H1 (cell line): ENCODE data around the gene RELN. TPM values are rescaled to one million over a fixed set of nuclear protein-coding genes. Genes with fewer than 3 reads are reported as not detected.

Experiments used
- ATF3 ChIP-seq: IDR thresholded peaks from 2 replicates; pipeline ENCODE4 v1.6.1; 2011; ENCODE audit warnings: low read depth, mild to moderate bottlenecking, low read length; ENCODE audit not compliant: insufficient read depth
- CHD1 ChIP-seq: IDR thresholded peaks from 2 replicates; pipeline ENCODE4 v1.6.1; 2012; ENCODE audit warnings: low read depth, low read length, improper control_type of control experiment
- GTF2F1 ChIP-seq: IDR thresholded peaks from 2 replicates; pipeline ENCODE4 v1.6.1; 2012; ENCODE audit warnings: low read depth, low read length, improper control_type of control experiment, borderline replicate concordance
- PHF8 ChIP-seq: fragments of 200-600 bp; sonication (generic); conservative IDR thresholded peaks from 2 replicates; pipeline ENCODE4 v1.7.1; 2012; ENCODE audit warnings: low read depth, mild to moderate bottlenecking, inconsistent platforms, low read length, moderate library complexity
- POU5F1 ChIP-seq: IDR thresholded peaks from 2 replicates; pipeline ENCODE4 v1.6.1; 2011; ENCODE audit warnings: low read depth, mild to moderate bottlenecking, low read length, moderate library complexity
- SIX5 ChIP-seq: IDR thresholded peaks from 2 replicates; pipeline ENCODE4 v1.6.1; 2011; ENCODE audit warnings: mild to moderate bottlenecking, low read depth, low read length
- TAF1 ChIP-seq: IDR thresholded peaks from 2 replicates; pipeline ENCODE4 v1.6.1; 2011; ENCODE audit warnings: mild to moderate bottlenecking, low read depth, low read length
- ZNF274 ChIP-seq: IDR thresholded peaks from 2 replicates; pipeline ENCODE4 v1.7.0; 2012; ENCODE audit warnings: low read length, borderline replicate concordance; ENCODE audit errors: extremely low read depth
- polyA plus RNA-seq, 7 experiments: library from polyadenylated mRNA; depleted of rRNA in 3 of 7; stranded (reverse) in 5 of 7; unstranded in 2 of 7; fragments of >200 nt in 5 of 7; fragments of 200-250 nt in 2 of 7; gene quantifications; 1 replicate in 5 of 7; 2 replicates in 1 of 7; 4 replicates in 1 of 7; pipeline versions ENCODE4 v1.2.1 to v1.2.3, GENCODE V29; 2011 to 2013; ENCODE audit warnings: missing spikeins in 2 of 7, mixed read lengths in 2 of 7
- total RNA-seq: library from RNA; stranded (reverse); fragmentation: NEBNext Ultra II Directional; extraction: Animal tissue kit (Norgen Biotek cat#: 25700); gene quantifications from 2 replicates; pipeline ENCODE4 v1.2.1, GENCODE V29; 2021
- TF ChIP-seq, protein P1 (sequence below): fragments of 300-600 bp; sonication (generic); IDR thresholded peaks from 2 replicates; pipeline ENCODE4 v1.7.1; 2012; ENCODE audit warnings: low read length, moderate library complexity, mild to moderate bottlenecking, inconsistent platforms; ENCODE audit not compliant: insufficient replicate concordance
- TF ChIP-seq, protein P2 (sequence below): IDR thresholded peaks from 2 replicates; pipeline ENCODE4 v1.6.1; 2012; ENCODE audit warnings: inconsistent platforms
- TF ChIP-seq, protein P3 (sequence below): IDR thresholded peaks from 2 replicates; pipeline ENCODE4 v1.6.1; 2012; ENCODE audit warnings: inconsistent platforms

Gene RELN
- total and polyA plus RNA-seq, 2 of the 8 experiments (the other 6 are each of a cell fraction or from before 2014, with no cell fraction given), result 0.03 to 0.07 TPM

DNA sequence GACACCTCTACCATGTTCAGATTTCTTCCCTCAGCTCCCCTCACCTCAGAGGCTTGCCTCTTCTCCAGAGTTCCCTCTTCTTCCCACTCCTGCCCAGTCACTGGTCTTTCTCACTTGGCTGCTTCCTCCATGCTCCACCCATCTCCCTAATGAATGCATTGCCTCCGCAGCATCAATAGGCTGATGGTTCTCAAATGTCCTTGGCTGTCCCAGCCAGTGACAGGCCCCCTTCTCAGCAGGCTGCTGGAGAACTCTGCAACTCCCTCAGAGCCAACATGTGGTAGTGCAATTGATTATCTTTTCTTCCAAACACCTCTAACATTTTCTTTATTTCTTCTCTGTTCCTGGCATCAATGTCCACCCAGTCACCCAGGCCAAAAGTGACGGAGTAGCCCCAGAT, 218.2 kb downstream of the RELN start (continued):
- TF ChIP-seq, protein P1, sequence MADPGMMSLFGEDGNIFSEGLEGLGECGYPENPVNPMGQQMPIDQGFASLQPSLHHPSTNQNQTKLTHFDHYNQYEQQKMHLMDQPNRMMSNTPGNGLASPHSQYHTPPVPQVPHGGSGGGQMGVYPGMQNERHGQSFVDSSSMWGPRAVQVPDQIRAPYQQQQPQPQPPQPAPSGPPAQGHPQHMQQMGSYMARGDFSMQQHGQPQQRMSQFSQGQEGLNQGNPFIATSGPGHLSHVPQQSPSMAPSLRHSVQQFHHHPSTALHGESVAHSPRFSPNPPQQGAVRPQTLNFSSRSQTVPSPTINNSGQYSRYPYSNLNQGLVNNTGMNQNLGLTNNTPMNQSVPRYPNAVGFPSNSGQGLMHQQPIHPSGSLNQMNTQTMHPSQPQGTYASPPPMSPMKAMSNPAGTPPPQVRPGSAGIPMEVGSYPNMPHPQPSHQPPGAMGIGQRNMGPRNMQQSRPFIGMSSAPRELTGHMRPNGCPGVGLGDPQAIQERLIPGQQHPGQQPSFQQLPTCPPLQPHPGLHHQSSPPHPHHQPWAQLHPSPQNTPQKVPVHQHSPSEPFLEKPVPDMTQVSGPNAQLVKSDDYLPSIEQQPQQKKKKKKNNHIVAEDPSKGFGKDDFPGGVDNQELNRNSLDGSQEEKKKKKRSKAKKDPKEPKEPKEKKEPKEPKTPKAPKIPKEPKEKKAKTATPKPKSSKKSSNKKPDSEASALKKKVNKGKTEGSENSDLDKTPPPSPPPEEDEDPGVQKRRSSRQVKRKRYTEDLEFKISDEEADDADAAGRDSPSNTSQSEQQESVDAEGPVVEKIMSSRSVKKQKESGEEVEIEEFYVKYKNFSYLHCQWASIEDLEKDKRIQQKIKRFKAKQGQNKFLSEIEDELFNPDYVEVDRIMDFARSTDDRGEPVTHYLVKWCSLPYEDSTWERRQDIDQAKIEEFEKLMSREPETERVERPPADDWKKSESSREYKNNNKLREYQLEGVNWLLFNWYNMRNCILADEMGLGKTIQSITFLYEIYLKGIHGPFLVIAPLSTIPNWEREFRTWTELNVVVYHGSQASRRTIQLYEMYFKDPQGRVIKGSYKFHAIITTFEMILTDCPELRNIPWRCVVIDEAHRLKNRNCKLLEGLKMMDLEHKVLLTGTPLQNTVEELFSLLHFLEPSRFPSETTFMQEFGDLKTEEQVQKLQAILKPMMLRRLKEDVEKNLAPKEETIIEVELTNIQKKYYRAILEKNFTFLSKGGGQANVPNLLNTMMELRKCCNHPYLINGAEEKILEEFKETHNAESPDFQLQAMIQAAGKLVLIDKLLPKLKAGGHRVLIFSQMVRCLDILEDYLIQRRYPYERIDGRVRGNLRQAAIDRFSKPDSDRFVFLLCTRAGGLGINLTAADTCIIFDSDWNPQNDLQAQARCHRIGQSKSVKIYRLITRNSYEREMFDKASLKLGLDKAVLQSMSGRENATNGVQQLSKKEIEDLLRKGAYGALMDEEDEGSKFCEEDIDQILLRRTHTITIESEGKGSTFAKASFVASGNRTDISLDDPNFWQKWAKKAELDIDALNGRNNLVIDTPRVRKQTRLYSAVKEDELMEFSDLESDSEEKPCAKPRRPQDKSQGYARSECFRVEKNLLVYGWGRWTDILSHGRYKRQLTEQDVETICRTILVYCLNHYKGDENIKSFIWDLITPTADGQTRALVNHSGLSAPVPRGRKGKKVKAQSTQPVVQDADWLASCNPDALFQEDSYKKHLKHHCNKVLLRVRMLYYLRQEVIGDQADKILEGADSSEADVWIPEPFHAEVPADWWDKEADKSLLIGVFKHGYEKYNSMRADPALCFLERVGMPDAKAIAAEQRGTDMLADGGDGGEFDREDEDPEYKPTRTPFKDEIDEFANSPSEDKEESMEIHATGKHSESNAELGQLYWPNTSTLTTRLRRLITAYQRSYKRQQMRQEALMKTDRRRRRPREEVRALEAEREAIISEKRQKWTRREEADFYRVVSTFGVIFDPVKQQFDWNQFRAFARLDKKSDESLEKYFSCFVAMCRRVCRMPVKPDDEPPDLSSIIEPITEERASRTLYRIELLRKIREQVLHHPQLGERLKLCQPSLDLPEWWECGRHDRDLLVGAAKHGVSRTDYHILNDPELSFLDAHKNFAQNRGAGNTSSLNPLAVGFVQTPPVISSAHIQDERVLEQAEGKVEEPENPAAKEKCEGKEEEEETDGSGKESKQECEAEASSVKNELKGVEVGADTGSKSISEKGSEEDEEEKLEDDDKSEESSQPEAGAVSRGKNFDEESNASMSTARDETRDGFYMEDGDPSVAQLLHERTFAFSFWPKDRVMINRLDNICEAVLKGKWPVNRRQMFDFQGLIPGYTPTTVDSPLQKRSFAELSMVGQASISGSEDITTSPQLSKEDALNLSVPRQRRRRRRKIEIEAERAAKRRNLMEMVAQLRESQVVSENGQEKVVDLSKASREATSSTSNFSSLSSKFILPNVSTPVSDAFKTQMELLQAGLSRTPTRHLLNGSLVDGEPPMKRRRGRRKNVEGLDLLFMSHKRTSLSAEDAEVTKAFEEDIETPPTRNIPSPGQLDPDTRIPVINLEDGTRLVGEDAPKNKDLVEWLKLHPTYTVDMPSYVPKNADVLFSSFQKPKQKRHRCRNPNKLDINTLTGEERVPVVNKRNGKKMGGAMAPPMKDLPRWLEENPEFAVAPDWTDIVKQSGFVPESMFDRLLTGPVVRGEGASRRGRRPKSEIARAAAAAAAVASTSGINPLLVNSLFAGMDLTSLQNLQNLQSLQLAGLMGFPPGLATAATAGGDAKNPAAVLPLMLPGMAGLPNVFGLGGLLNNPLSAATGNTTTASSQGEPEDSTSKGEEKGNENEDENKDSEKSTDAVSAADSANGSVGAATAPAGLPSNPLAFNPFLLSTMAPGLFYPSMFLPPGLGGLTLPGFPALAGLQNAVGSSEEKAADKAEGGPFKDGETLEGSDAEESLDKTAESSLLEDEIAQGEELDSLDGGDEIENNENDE, result no peak
- TF ChIP-seq, protein P2, sequence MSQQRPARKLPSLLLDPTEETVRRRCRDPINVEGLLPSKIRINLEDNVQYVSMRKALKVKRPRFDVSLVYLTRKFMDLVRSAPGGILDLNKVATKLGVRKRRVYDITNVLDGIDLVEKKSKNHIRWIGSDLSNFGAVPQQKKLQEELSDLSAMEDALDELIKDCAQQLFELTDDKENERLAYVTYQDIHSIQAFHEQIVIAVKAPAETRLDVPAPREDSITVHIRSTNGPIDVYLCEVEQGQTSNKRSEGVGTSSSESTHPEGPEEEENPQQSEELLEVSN, result no peak
- no peak for TF ChIP-seq ATF3
- no peak for TF ChIP-seq GTF2F1
- no peak for TF ChIP-seq POU5F1
- TF ChIP-seq, protein P3, sequence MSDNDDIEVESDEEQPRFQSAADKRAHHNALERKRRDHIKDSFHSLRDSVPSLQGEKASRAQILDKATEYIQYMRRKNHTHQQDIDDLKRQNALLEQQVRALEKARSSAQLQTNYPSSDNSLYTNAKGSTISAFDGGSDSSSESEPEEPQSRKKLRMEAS, result no peak
- no peak for TF ChIP-seq PHF8
- TF ChIP-seq TAF1, result no peak
- TF ChIP-seq ZNF274, result no peak
- no peak for TF ChIP-seq SIX5
- TF ChIP-seq CHD1, result no peak
